ENCODE data around the gene AP1G1.
"Not testable (repeated sequence)": the region's sequence is repeated elsewhere in the genome, so short reads cannot be mapped to it uniquely, and the experiment has no call there.

Gene AP1G1

GRCh38 chr16:71794943-71795342 is 13.7 kb downstream of the AP1G1 start:
- Histone ChIP-seq H3K9me2 (replicated peaks; ENCODE audit: insufficient read depth, low read length) (no peaks in the 10 kb centered on the region), H4K20me1 (ENCODE audit: low read depth, low read length) (peaks cover 7% of the 10 kb centered on the region), H2AFZ (ENCODE audit: low read depth, low read length, severe bottlenecking) (no peak overlapping the region), H3K9ac (ENCODE audit: low read length) (no peak overlapping the region), H3K27me3 (ENCODE audit: low read length) (no peaks in the 10 kb centered on the region), H3K9me3 (ENCODE audit: insufficient read depth, low read length) (no peaks in the 10 kb centered on the region), H3K4me2 (ENCODE audit: low read depth, low read length, poor library complexity, severe bottlenecking) (no peak overlapping the region), H3K36me3 (ENCODE audit: low read length) (peaks cover 3% of the 10 kb centered on the region; the same call in 1 of the 2 replicates), H3F3A (ENCODE audit: insufficient read depth) (0 out of 2 replicates have a peak, but pooled peaks cover 6% of the 10 kb centered on the region), H3K4me3 (ENCODE audit: insufficient read depth, low read length, poor library complexity, severe bottlenecking) (no peak overlapping the region), H3K27ac (ENCODE audit: low read depth, low read length) (no peak overlapping the region), H3K79me2 (ENCODE audit: insufficient read depth, low read length) (peaks cover 97% of the 10 kb centered on the region)
- TF ChIP-seq CTCF (IDR thresholded peaks at IDR 0.05; ENCODE audit: insufficient read depth, low read length, poor library complexity, severe bottlenecking) (no peak), EZH2phosphoT487 (conservative IDR thresholded peaks at IDR 0.05; ENCODE audit: low read length) (no peak)

GRCh38 chr16:71794018-71794417 is 14.6 kb downstream of the AP1G1 start:
- Histone ChIP-seq H3K27me3 (ENCODE audit: low read length) (no peaks in the 10 kb centered on the region), H3F3A (ENCODE audit: insufficient read depth) (0 out of 2 replicates have a peak, but pooled peaks cover 6% of the 10 kb centered on the region), H2AFZ (ENCODE audit: low read depth, low read length, severe bottlenecking) (no peak overlapping the region), H3K36me3 (ENCODE audit: low read length) (peaks cover 3% of the 10 kb centered on the region; the same call in 1 of the 2 replicates), H3K4me3 (ENCODE audit: insufficient read depth, low read length, poor library complexity, severe bottlenecking) (no peak overlapping the region), H3K9ac (ENCODE audit: low read length) (no peak overlapping the region), H3K27ac (ENCODE audit: low read depth, low read length) (no peak overlapping the region), H3K9me2 (replicated peaks; ENCODE audit: insufficient read depth, low read length) (no peaks in the 10 kb centered on the region), H3K4me2 (ENCODE audit: low read depth, low read length, poor library complexity, severe bottlenecking) (no peak overlapping the region), H3K9me3 (ENCODE audit: insufficient read depth, low read length) (no peaks in the 10 kb centered on the region), H4K20me1 (ENCODE audit: low read depth, low read length) (peaks cover 7% of the 10 kb centered on the region), H3K79me2 (ENCODE audit: insufficient read depth, low read length) (peaks cover 100% of the 10 kb centered on the region)
- TF ChIP-seq EZH2phosphoT487 (conservative IDR thresholded peaks at IDR 0.05; ENCODE audit: low read length) (no peak), CTCF (IDR thresholded peaks at IDR 0.05; ENCODE audit: insufficient read depth, low read length, poor library complexity, severe bottlenecking) (no peak)

DNA sequence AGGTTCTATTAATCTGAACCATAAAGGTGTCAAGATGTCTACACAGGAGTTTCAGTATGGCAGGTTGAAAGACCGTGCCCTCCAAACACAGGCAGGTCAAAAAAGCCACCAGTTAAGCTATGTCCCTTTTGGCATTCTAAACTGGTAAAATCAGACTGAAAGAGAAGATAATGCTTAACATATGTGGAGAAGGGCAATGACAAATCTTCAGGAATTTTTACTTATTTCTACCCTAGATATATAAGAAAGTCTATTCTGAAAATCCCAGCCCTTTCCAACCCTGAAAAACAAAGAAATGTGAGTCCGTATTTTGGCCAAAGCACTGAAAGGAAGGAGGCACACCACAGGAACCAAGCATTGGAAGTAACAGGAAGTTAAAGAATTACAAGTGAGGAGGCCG is 16.5 kb downstream of the AP1G1 start:
- Histone ChIP-seq H3K4me2 (ENCODE audit: low read depth, low read length, poor library complexity, severe bottlenecking) (no peak overlapping the region), H2AFZ (ENCODE audit: low read depth, low read length, severe bottlenecking) (no peak overlapping the region), H3K79me2 (ENCODE audit: insufficient read depth, low read length) (peaks cover 88% of the 10 kb centered on the region), H3K9ac (ENCODE audit: low read length) (no peak overlapping the region), H3K36me3 (ENCODE audit: low read length) (peaks cover 9% of the 10 kb centered on the region; the same call in 1 of the 2 replicates), H3K9me2 (replicated peaks; ENCODE audit: insufficient read depth, low read length) (no peaks in the 10 kb centered on the region), H3K27me3 (ENCODE audit: low read length) (no peaks in the 10 kb centered on the region), H3K4me3 (ENCODE audit: insufficient read depth, low read length, poor library complexity, severe bottlenecking) (no peak overlapping the region), H3K27ac (ENCODE audit: low read depth, low read length) (no peak overlapping the region), H3K9me3 (ENCODE audit: insufficient read depth, low read length) (no peaks in the 10 kb centered on the region), H3F3A (ENCODE audit: insufficient read depth) (0 out of 2 replicates have a peak, but pooled peaks cover 6% of the 10 kb centered on the region), H4K20me1 (ENCODE audit: low read depth, low read length) (peaks cover 7% of the 10 kb centered on the region)
- TF ChIP-seq EZH2phosphoT487 (conservative IDR thresholded peaks at IDR 0.05; ENCODE audit: low read length) (no peak), CTCF (IDR thresholded peaks at IDR 0.05; ENCODE audit: insufficient read depth, low read length, poor library complexity, severe bottlenecking) (no peak)

DNA sequence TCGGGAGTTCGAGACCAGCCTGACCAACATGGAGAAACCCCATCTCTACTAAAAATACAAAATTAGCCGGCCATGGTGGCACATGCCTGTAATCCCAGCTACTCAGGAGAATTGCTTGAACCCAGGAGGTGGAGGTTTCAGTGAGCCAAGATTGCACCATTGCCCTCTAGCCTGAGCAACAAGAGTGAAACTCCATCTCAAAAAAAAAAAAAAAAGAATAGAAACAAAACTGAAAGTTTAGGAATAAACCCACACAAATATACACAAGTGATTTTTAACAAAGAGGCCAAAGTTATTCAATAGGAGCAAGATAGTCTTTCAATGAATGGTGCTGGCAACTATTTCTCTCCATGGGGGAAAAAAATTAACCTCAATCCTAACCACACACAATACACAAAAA is 18.3 kb downstream of the AP1G1 start:
- not testable (repeated sequence) for H4K20me1 ChIP-seq (ENCODE audit: low read depth, low read length); H3K9me3 ChIP-seq (ENCODE audit: insufficient read depth, low read length); H3K4me3 ChIP-seq (ENCODE audit: insufficient read depth, low read length, poor library complexity, severe bottlenecking); H3K9me2 ChIP-seq (replicated peaks; ENCODE audit: insufficient read depth, low read length); H3K27me3 ChIP-seq (ENCODE audit: low read length); H3F3A ChIP-seq (ENCODE audit: insufficient read depth); H3K4me2 ChIP-seq (ENCODE audit: low read depth, low read length, poor library complexity, severe bottlenecking); H3K36me3 ChIP-seq (ENCODE audit: low read length); H3K27ac ChIP-seq (ENCODE audit: low read depth, low read length); H2AFZ ChIP-seq (ENCODE audit: low read depth, low read length, severe bottlenecking); H3K9ac ChIP-seq (ENCODE audit: low read length)
- H3K79me2 ChIP-seq (ENCODE audit: insufficient read depth, low read length) = peaks cover 75% of the 10 kb centered on the region

Data from SU-DHL-6 (cell line).